Neural progenitor cell (in vitro differentiated cells): ENCODE data around the gene TSSK2. TPM values are rescaled to one million over a fixed set of nuclear protein-coding genes. Genes with fewer than 3 reads are reported as not detected.
A peak's percentile ranks its signal among the peaks of the same experiment; 100 is the strongest.
"Not testable (repeated sequence)": the region's sequence is repeated elsewhere in the genome, so short reads cannot be mapped to it uniquely, and the experiment has no call there.

ENCODE experiments used
- DNase-seq: peaks from one replicate; pipeline ENCODE4 v3.0.0-alpha.2; 2016; ENCODE audit warnings: low spot score
- H2AFZ ChIP-seq: fragments of 200-600 bp; sonication (generic); replicated peaks from 2 replicates; pipeline ENCODE4 v1.6.1; 2016; ENCODE audit warnings: antibody characterized with exemption
- H3F3A ChIP-seq: fragments of 200-600 bp; sonication (generic); 2 replicates; pipeline ENCODE4 v1.6.1; 2016; ENCODE audit warnings: antibody characterized with exemption, low read depth
- H3K27ac ChIP-seq: fragments of 200-600 bp; sonication (generic); 2 replicates; pipeline ENCODE4 v1.5.1; 2016; ENCODE audit warnings: mild to moderate bottlenecking
- H3K27me3 ChIP-seq: fragments of 200-600 bp; sonication (generic); 2 replicates; pipeline ENCODE4 v1.6.1; 2016; ENCODE audit warnings: mild to moderate bottlenecking, moderate library complexity
- H3K36me3 ChIP-seq: fragments of 200-600 bp; sonication (generic); 2 replicates; pipeline ENCODE4 v1.5.1; 2016
- H3K4me1 ChIP-seq: fragments of 200-600 bp; sonication (generic); 2 replicates; pipeline ENCODE4 v1.6.1; 2016; ENCODE audit warnings: mixed run types
- H3K4me2 ChIP-seq: fragments of 200-600 bp; sonication (generic); 2 replicates; pipeline ENCODE4 v1.6.1; 2016
- H3K4me3 ChIP-seq: fragments of 200-600 bp; sonication (generic); 2 replicates; pipeline ENCODE4 v1.5.1; 2016
- H3K79me2 ChIP-seq: fragments of 200-600 bp; sonication (generic); 2 replicates; pipeline ENCODE4 v1.6.1; 2016; ENCODE audit warnings: low read depth
- H3K9ac ChIP-seq: fragments of 200-600 bp; sonication (generic); 2 replicates; pipeline ENCODE4 v1.6.1; 2016
- H3K9me3 ChIP-seq: fragments of 200-600 bp; sonication (generic); 2 replicates; pipeline ENCODE4 v1.5.1; 2016; ENCODE audit warnings: low read depth
- H4K20me1 ChIP-seq: fragments of 200-600 bp; sonication (generic); 2 replicates; pipeline ENCODE4 v1.6.1; 2016; ENCODE audit warnings: low read depth
- H3K27ac Mint-ChIP-seq: 3 replicates; pipeline ENCODE4 v1.8.0; 2021; ENCODE audit warnings: mixed read lengths
- H3K27me3 Mint-ChIP-seq: 2 replicates; pipeline ENCODE4 v1.8.0; 2022; ENCODE audit warnings: low read depth, mild to moderate bottlenecking, inconsistent platforms, moderate library complexity, mixed read lengths; ENCODE audit not compliant: insufficient read depth
- H3K36me3 Mint-ChIP-seq: 3 replicates; pipeline ENCODE4 v1.8.0; 2021; ENCODE audit warnings: mixed read lengths
- H3K4me1 Mint-ChIP-seq: 3 replicates; pipeline ENCODE4 v1.8.0; 2021; ENCODE audit warnings: mixed read lengths
- H3K4me3 Mint-ChIP-seq: 3 replicates; pipeline ENCODE4 v1.8.0; 2021; ENCODE audit warnings: mild to moderate bottlenecking, moderate library complexity, mixed read lengths
- H3K9me3 Mint-ChIP-seq: 3 replicates; pipeline ENCODE4 v1.8.0; 2020; ENCODE audit warnings: mixed read lengths
- CTCF ChIP-seq: fragments of 200-600 bp; sonication (generic); IDR thresholded peaks from 2 replicates; pipeline ENCODE4 v1.5.1; 2017; ENCODE audit warnings: antibody characterized with exemption, mild to moderate bottlenecking
- EZH2 ChIP-seq: fragments of 200-600 bp; sonication (generic); IDR thresholded peaks from 2 replicates; pipeline ENCODE4 v1.6.1; 2017; ENCODE audit warnings: antibody characterized with exemption, mild to moderate bottlenecking, moderate library complexity
- EZH2phosphoT487 ChIP-seq: fragments of 200-600 bp; sonication (generic); IDR thresholded peaks from 2 replicates; pipeline ENCODE4 v1.6.1; 2017; ENCODE audit warnings: antibody characterized with exemption
- total RNA-seq: library from RNA; depleted of rRNA; stranded (reverse); fragments of >200 nt; gene quantifications from 2 replicates; pipeline ENCODE4 v1.2.3, GENCODE V29; 2015; ENCODE audit warnings: low replicate concordance

Gene TSSK2
- total RNA-seq, 1 donor from 2014 or later: not detected

GRCh38 chr22:19082793-19083192 is 48.3 kb upstream of the TSSK2 start:
- Histone ChIP-seq H3K36me3 (no peaks in the 10 kb centered on the region), H3K9me3 (no peaks in the 10 kb centered on the region), H3K4me3 (no peak overlapping the region), H3F3A (no peaks in the 10 kb centered on the region), H3K4me1 (no peaks in the 10 kb centered on the region), H2AFZ (no peak overlapping the region), H4K20me1 (peaks cover 4% of the 10 kb centered on the region), H3K79me2 (no peaks in the 10 kb centered on the region), H3K4me2 (no peak overlapping the region), H3K9ac (no peak overlapping the region), H3K27ac (no peak overlapping the region), H3K27me3 (no peaks in the 10 kb centered on the region)
- Mint-ChIP-seq H3K9me3 (peaks cover 3% of the 10 kb centered on the region), H3K4me3 (no peak overlapping the region), H3K27me3 (peaks cover 3% of the 10 kb centered on the region), H3K27ac (peak overlapping the region; percentile 2), H3K36me3 (peaks cover 16% of the 10 kb centered on the region), H3K4me1 (peaks cover 21% of the 10 kb centered on the region)
- TF ChIP-seq EZH2 (no peak), CTCF (no peak), EZH2phosphoT487 (no peak)
- no peak for DNase-seq

- DNase-seq, H3K27ac Mint-ChIP-seq, H4K20me1 ChIP-seq, H3K9ac ChIP-seq, H3K4me3 Mint-ChIP-seq, H3K9me3 Mint-ChIP-seq, H3K9me3 ChIP-seq, H3K36me3 ChIP-seq, H3K4me2 ChIP-seq, H3K27me3 ChIP-seq, H3K79me2 ChIP-seq, H3K27me3 Mint-ChIP-seq, H3K4me3 ChIP-seq, H2AFZ ChIP-seq, H3K4me1 ChIP-seq, H3F3A ChIP-seq, H3K27ac ChIP-seq: not testable (repeated sequence)
- peaks cover 27% of the 10 kb centered on the region for H3K36me3 Mint-ChIP-seq
- peaks cover 24% of the 10 kb centered on the region for H3K4me1 Mint-ChIP-seq
These were observed 47.0 kb upstream of the TSSK2 start for GRCh38 chr22:19084126-19084525.

DNA sequence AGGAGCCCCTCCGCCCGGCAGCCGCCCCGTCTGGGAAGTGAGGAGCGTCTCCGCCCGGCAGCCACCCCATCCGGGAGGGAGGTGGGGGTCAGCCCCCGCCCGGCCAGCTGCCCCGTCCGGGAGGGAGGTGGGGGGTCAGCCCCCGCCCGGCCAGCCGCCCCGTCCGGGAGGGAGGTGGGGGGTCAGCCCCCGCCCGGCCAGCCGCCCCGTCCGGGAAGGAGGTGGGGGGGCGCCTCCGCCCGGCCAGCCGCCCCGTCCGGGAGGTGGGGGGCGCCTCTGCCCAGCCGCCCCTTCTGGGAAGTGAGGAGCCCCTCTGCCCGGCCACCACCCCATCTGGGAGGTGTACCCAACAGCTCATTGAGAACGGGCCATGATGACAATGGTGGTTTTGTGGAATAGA is 46.5 kb upstream of the TSSK2 start:
- H3K27ac Mint-ChIP-seq, H3F3A ChIP-seq, H3K4me3 Mint-ChIP-seq, H3K4me3 ChIP-seq, H3K79me2 ChIP-seq, H3K4me2 ChIP-seq, H3K27me3 ChIP-seq, H3K27ac ChIP-seq, H3K4me1 ChIP-seq, DNase-seq, H2AFZ ChIP-seq, H3K9me3 Mint-ChIP-seq, H3K27me3 Mint-ChIP-seq, H4K20me1 ChIP-seq, H3K9ac ChIP-seq, H3K36me3 ChIP-seq, H3K9me3 ChIP-seq: not testable (repeated sequence)
- H3K36me3 Mint-ChIP-seq: peaks cover 29% of the 10 kb centered on the region
- H3K4me1 Mint-ChIP-seq: peaks cover 24% of the 10 kb centered on the region

GRCh38 chr22:19085233-19085718 is 45.8 kb upstream of the TSSK2 start:
- peaks cover 24% of the 10 kb centered on the region for H3K4me1 Mint-ChIP-seq
- peaks cover 5% of the 10 kb centered on the region for H3K27me3 Mint-ChIP-seq
- peaks cover 29% of the 10 kb centered on the region for H3K36me3 Mint-ChIP-seq

More at GRCh38 chr22:19085233-19085718, 45.8 kb upstream of the TSSK2 start:
- no peaks in the 10 kb centered on the region for H3K27me3 ChIP-seq
- no peak overlapping the region for H3K4me2 ChIP-seq
- no peaks in the 10 kb centered on the region for H3F3A ChIP-seq
- TF ChIP-seq EZH2phosphoT487 (no peak), CTCF (peak; percentile 10)
- no peaks in the 10 kb centered on the region for H3K79me2 ChIP-seq
- no peak overlapping the region for H3K9ac ChIP-seq
- no peaks in the 10 kb centered on the region for H3K36me3 ChIP-seq
- H3K27ac Mint-ChIP-seq: peak overlapping the region; percentile 86
- DNase-seq: no peak
- H3K4me1 ChIP-seq: no peaks in the 10 kb centered on the region
- H3K27ac ChIP-seq: no peak overlapping the region
- H2AFZ ChIP-seq: no peak overlapping the region
- H3K9me3 ChIP-seq: no peaks in the 10 kb centered on the region
- peaks cover 8% of the 10 kb centered on the region for H4K20me1 ChIP-seq
- no peak overlapping the region for H3K4me3 ChIP-seq
- H3K9me3 Mint-ChIP-seq: peaks cover 3% of the 10 kb centered on the region
- peak overlapping the region; percentile 59 for H3K4me3 Mint-ChIP-seq
